NCI-H446 treated with DMSO at 0.1 percent for 48 hours (cell line): ENCODE results near the gene NPL.

Experiments used
- DNase-seq: peaks from one replicate; lab custom pipeline; 2025; lab: John Stamatoyannopoulos, UW

Gene NPL

DNA sequence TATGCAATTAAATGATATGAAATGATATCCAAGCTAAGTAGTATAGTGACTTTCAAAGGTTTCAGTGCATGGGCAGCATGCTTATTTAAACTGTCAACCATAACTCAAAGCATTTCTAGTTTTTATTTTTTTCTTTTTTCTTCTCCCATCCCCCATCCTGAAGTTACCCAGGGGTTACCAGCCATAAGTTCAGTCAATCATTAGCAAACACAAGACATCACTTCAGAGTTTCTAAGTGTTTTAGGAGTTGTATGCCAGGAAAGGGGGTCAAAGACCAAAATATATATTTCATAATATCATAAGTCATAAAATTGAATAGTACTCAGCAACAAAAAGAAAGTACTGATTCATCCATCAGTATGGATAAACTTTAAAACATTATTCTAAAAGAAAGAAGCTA is 78.3 kb downstream of the NPL start:
- DNase-seq = no peak

DNA sequence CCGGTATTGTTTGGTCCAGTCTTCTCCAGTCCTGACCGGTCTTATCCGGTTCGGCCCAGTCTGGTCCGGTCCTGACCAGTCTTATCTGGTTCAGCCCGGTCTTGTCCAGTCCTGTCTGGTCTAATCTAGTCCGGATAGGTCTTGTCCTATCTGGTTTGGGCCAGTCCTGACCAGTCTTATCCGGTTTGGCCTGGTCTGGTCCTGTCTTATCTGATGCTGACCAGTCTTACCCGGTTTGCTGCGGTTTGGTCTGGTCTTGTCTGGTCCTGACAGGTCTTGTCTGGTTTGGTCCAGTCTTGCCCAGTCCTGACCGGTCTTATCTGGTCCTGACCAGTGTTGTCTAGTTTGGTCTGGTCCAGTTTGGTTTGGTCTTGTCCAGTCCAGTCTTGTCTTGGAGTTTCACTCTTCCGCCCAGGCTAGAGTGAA is 79.7 kb downstream of the NPL start:
- no peak for DNase-seq

DNA sequence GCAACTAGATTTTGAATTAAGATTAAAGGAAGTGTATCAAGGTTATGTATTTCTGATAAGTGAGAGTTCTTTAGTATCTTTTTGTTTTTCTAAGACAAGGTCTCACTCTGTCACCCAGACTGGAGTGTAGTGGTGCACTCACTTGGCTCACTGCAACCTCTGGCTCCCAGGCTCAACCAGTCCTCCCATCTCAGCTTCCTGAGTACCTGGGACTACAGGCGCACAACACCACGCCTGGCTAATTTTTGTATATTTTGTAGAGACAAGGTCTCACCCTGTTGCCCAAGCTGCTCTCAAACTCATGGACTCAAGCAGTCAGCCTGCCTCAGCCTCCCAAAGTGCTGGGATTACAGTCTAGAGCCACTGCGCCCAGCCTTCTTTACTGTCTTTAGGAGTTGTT is 83.3 kb downstream of the NPL start:
- no peak for DNase-seq

DNA sequence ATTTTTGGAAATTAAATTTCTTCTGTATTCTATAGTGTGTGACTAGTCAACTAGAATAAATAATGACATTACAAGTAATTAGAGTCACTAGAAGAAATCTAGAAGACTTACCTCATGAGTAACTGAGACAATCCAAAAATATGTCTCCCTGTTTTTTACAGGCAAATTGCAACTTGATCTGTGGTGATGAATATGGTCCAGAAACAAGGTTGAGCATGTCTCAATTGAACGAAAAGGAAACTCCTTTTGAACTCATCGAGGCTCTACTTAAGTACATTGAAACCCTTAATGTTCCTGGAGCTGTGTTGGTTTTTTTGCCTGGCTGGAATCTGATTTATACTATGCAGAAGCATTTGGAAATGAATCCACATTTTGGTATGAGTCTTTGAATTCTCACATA is 86.3 kb downstream of the NPL start:
- no peak for DNase-seq

DNA sequence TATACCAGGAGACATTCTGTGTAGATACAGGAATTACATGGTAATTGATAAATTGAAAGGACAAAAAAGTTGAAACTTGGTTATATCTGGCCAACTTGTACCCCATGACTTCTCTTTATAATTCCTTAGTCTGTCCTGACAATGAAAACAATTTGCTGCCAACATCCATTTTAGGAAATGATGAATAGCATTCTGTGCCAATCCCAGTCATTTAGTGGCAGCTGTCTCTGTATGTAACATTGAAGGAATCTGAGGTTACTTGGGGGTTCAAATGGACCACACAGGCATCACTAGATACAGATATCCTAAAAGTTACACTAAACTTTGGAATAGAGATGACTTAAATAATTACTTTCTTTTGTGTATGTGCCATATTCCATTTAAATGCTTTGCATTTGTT is 87.8 kb downstream of the NPL start:
- no peak for DNase-seq

DNA sequence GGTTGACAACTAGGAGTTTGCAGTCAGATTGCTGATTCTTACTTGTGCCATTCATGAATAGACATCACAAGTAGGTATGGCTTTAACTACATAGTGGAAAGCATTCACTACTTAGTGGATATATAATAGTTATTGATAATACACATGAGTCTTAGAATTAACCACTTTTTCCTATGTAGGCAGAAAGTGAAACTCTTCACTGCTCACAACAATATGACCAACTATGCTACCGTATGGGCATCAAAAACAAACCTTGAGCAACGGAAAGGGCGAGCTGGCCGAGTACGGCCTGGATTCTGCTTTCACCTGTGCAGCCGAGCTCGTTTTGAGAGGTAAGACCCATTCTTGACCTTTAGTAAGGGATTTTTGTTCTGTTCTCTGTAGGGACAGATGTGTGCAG is 88.3 kb downstream of the NPL start:
- no peak for DNase-seq
